IMR-90 (cell line): ENCODE data around the gene ATP13A2. TPM values are rescaled to one million over a fixed set of nuclear protein-coding genes. Genes with fewer than 3 reads are reported as not detected.

Experiments used
- ATAC-seq: fragments of 200-7000 bp; cut with Tn5 transposase; 2 replicates; pipeline ENCODE4 v1.9.1; 2020; ENCODE audit warnings: low read depth, mild to moderate bottlenecking, moderate library complexity
- BruUV-seq: library from RNA; stranded (reverse); fragments of 400-500 nt; replicated peaks from 2 replicates; lab custom pipeline; 2021; lab: Mats Ljungman, UMichigan
- CTCF ChIA-PET: fragments of 300-600 bp; formaldehyde crosslinking; extraction: SDS; loops from one replicate; lab custom pipeline; 2021; ENCODE audit warnings: antibody characterized with exemption; lab: Yijun Ruan, JAX
- POLR2A ChIA-PET: fragments of 300-600 bp; sonication (Branson Sonifier 250); formaldehyde crosslinking; loops from one replicate; lab custom pipeline; 2022; ENCODE audit warnings: antibody characterized with exemption; ENCODE audit not compliant: unreplicated experiment; lab: Charles Lee
- DNase-seq: peaks from one replicate; pipeline ENCODE4 v3.0.0; 2013
- H2AFZ ChIP-seq: replicated peaks from 2 replicates; pipeline ENCODE3; 2013; ENCODE audit warnings: low read length, mild to moderate bottlenecking; ENCODE audit not compliant: poor library complexity
- H2AK5ac ChIP-seq: 2 replicates; pipeline ENCODE4 v1.6.1; 2013; ENCODE audit warnings: low read depth, low read length, inconsistent platforms
- H2AK9ac ChIP-seq: replicated peaks from 2 replicates; pipeline ENCODE3; 2013; ENCODE audit warnings: mild to moderate bottlenecking, low read depth, low read length, moderate library complexity; ENCODE audit not compliant: poor library complexity
- H2BK120ac ChIP-seq: 2 replicates; pipeline ENCODE4 v1.6.1; 2013; ENCODE audit warnings: low read depth, low read length, inconsistent platforms
- H2BK15ac ChIP-seq: 3 replicates; pipeline ENCODE4 v1.6.1; 2013; ENCODE audit warnings: low read depth, low read length, inconsistent platforms
- H2BK20ac ChIP-seq: 2 replicates; pipeline ENCODE4 v1.6.1; 2013; ENCODE audit warnings: low read depth, mild to moderate bottlenecking, inconsistent platforms, low read length, moderate library complexity
- H2BK5ac ChIP-seq: 2 replicates; pipeline ENCODE4 v1.6.1; 2013; ENCODE audit warnings: mild to moderate bottlenecking, low read depth, low read length, inconsistent platforms; ENCODE audit not compliant: poor library complexity, severe bottlenecking
- H3K14ac ChIP-seq: replicated peaks from 2 replicates; pipeline ENCODE4 v1.6.1; 2013; ENCODE audit warnings: low read depth, low read length, inconsistent platforms
- H3K18ac ChIP-seq: 2 replicates; pipeline ENCODE4 v1.6.1; 2013; ENCODE audit warnings: low read depth, low read length, control low read depth
- H3K23ac ChIP-seq: 2 replicates; pipeline ENCODE4 v1.6.1; 2013; ENCODE audit warnings: low read depth, low read length, inconsistent platforms
- H3K27ac ChIP-seq: 2 replicates; pipeline ENCODE4 v1.5.1; 2013; ENCODE audit warnings: mild to moderate bottlenecking, control low read depth, low read length; ENCODE audit not compliant: insufficient read depth
- H3K27me3 ChIP-seq: 2 replicates; pipeline ENCODE4 v1.6.1; 2013; ENCODE audit warnings: low read length; ENCODE audit not compliant: control insufficient read depth, insufficient read depth
- H3K36me3 ChIP-seq: 2 replicates; pipeline ENCODE4 v1.6.1; 2013; ENCODE audit warnings: low read length, mixed read lengths; ENCODE audit not compliant: control insufficient read depth, insufficient read depth
- H3K4ac ChIP-seq: 2 replicates; pipeline ENCODE4 v1.6.1; 2013; ENCODE audit warnings: low read depth, low read length, inconsistent platforms
- H3K4me1 ChIP-seq: 2 replicates; pipeline ENCODE4 v1.6.1; 2013; ENCODE audit warnings: low read length, mixed read lengths; ENCODE audit not compliant: control insufficient read depth, insufficient read depth
- H3K4me2 ChIP-seq: 2 replicates; pipeline ENCODE4 v1.6.1; 2013; ENCODE audit warnings: low read depth, mild to moderate bottlenecking, control low read depth, low read length, moderate library complexity
- H3K4me3 ChIP-seq: 2 replicates; pipeline ENCODE4 v1.5.1; 2013; ENCODE audit warnings: low read depth, mild to moderate bottlenecking, control low read depth, low read length, moderate library complexity; ENCODE audit not compliant: insufficient read depth
- H3K56ac ChIP-seq: 2 replicates; pipeline ENCODE4 v1.6.1; 2013; ENCODE audit warnings: low read length, inconsistent platforms; ENCODE audit not compliant: insufficient read depth; ENCODE audit errors: extremely low read depth
- H3K79me1 ChIP-seq, 2 experiments: 2 replicates each; pipeline ENCODE4 v1.6.1; 2013; ENCODE audit warnings: low read length in 2 of 2, inconsistent platforms in 1 of 2, low read depth in 1 of 2
- H3K9ac ChIP-seq: 2 replicates; pipeline ENCODE4 v1.6.1; 2013; ENCODE audit warnings: low read depth, low read length, control low read depth
- H3K9me1 ChIP-seq: 2 replicates; pipeline ENCODE4 v1.6.1; 2013; ENCODE audit warnings: low read length, inconsistent platforms; ENCODE audit not compliant: insufficient read depth
- H3K9me3 ChIP-seq: 2 replicates; pipeline ENCODE4 v1.6.1; 2013; ENCODE audit warnings: low read length; ENCODE audit not compliant: control insufficient read depth, insufficient read depth
- H4K20me1 ChIP-seq: 2 replicates; pipeline ENCODE4 v1.6.1; 2013; ENCODE audit warnings: low read length, inconsistent platforms; ENCODE audit not compliant: insufficient read depth
- H4K5ac ChIP-seq: 2 replicates; pipeline ENCODE4 v1.6.1; 2013; ENCODE audit warnings: mild to moderate bottlenecking, low read depth, low read length, control low read depth
- H4K8ac ChIP-seq, 2 experiments: 2 replicates each; pipeline ENCODE4 v1.6.1; 2013; ENCODE audit warnings: low read depth in 2 of 2, low read length in 2 of 2, control low read depth in 1 of 2, inconsistent platforms in 1 of 2
- H4K91ac ChIP-seq: 2 replicates; pipeline ENCODE4 v1.6.1; 2013; ENCODE audit warnings: low read depth, low read length, inconsistent platforms; ENCODE audit not compliant: insufficient read depth
- MXI1 ChIP-seq: IDR thresholded peaks from 2 replicates; pipeline ENCODE4 v1.6.1; 2012; ENCODE audit warnings: low read depth, mild to moderate bottlenecking, low read length, moderate library complexity, borderline replicate concordance
- RAD21 ChIP-seq: IDR thresholded peaks from 2 replicates; pipeline ENCODE4 v1.6.1; 2012; ENCODE audit warnings: low read length, improper control_type of control experiment
- SMC3 ChIP-seq: fragments of 150-350 bp; IDR thresholded peaks from 2 replicates; pipeline ENCODE4 v1.6.1; 2016; ENCODE audit warnings: low read depth, mild to moderate bottlenecking, antibody characterized with exemption, low read length, moderate library complexity
- WGBS, 2 experiments: methylation state at CpG; one replicate each; pipeline versions ENCODE4 v1.1.5 to v1.1.7; 2013; ENCODE audit warnings: missing lambda C conversion rate in 2 of 2; ENCODE audit not compliant: insufficient read length in 1 of 2; ENCODE audit errors: extremely low coverage in 2 of 2; 5-methylcytosine and 5-hydroxymethylcytosine counted together
- dilution Hi-C: fragments of 300-500 bp; cut with HindIII; formaldehyde crosslinking; loops from one replicate; pipeline ENCODE4 v1.14.3; 2018; ENCODE audit warnings: low sequenced_read_pairs; ENCODE audit not compliant: unreplicated experiment
- in situ Hi-C: fragments of 300-500 bp; cut with MboI; formaldehyde crosslinking; loops from 3 replicates; pipeline ENCODE4 v1.14.3; 2019; ENCODE audit warnings: low sequenced_read_pairs, inconsistent platforms, mixed read lengths
- intact Hi-C: fragments of 100-400 bp; cut with micrococcal nuclease; formaldehyde crosslinking; loops from 2 replicates; pipeline ENCODE4 v1.10.0; 2022
- polyA plus RNA-seq, 3 experiments: library from polyadenylated mRNA; depleted of rRNA; stranded (reverse); fragments of >200 nt; gene quantifications; 2 replicates each; pipeline ENCODE4 v1.2.3, GENCODE V29; 2012; ENCODE audit warnings: low replicate concordance in 1 of 3
- total RNA-seq: library from RNA; depleted of rRNA; stranded (reverse); fragments of >200 nt; gene quantifications from 2 replicates; pipeline ENCODE4 v1.2.3, GENCODE V29; 2012

Gene ATP13A2
- total and polyA plus RNA-seq, 2 of the 4 experiments (the other 2 are of a cell fraction), result 5.7 to 18.9 TPM

DNA sequence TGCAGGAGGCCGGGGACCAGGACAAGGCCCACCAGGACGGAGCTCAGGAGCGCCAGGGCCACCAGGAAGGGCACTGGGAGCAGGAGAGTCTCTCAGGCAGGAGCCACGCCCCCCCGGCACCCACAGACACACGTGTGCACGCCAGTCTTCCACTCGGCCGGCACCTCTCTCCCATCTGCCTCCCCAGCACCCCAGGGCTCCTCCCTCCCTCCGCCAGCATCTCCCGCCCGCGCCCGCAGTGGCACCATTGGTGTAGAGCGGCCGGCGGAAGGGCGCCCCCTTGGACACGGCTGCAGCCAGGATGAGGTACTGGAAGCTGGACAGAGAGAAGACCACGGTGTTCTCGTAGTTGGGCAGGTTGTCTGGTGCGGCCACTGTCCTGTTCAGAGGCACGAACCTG lies 25.2 kb downstream of the ATP13A2 start:
- H3K56ac ChIP-seq, result no peak overlapping the region
- no peak overlapping the region for H2BK15ac ChIP-seq
- H2BK20ac ChIP-seq, result no peak overlapping the region
- H2BK120ac ChIP-seq, result no peak overlapping the region
- no peak overlapping the region for H2AK9ac ChIP-seq
- H3K4me2 ChIP-seq, result no peak overlapping the region
- no peak overlapping the region for H3K14ac ChIP-seq
- H4K91ac ChIP-seq, result no peak overlapping the region
- H3K9me3 ChIP-seq, result no peaks in the 10 kb centered on the region
- H3K27ac ChIP-seq, result no peak overlapping the region
- CTCF ChIA-PET, result no interaction called here
- H3K9me1 ChIP-seq, result no peaks in the 10 kb centered on the region
- peaks cover 13% of the 10 kb centered on the region for H3K36me3 ChIP-seq
- no peak for ATAC-seq
- DNase-seq, result no peak
- no peak overlapping the region for H3K23ac ChIP-seq
- H2AFZ ChIP-seq, result no peak overlapping the region
- no peaks in the 10 kb centered on the region for H3K27me3 ChIP-seq
- no peak overlapping the region for H3K18ac ChIP-seq
- H4K5ac ChIP-seq, result no peak overlapping the region
- no peaks in the 10 kb centered on the region for H4K20me1 ChIP-seq
- 100% methylated on average over 1 of the region's 23 CpGs; no CpG with 5 or more reads in 1 of the 2 experiments for WGBS, 2 experiments
- in situ Hi-C loops, result no loop called here
- POLR2A ChIA-PET, result no interaction called here
- H3K4me3 ChIP-seq, result no peak overlapping the region
- peaks cover 2% of the 10 kb centered on the region; the same call in 1 of the 2 replicates for H3K4me1 ChIP-seq
- TF ChIP-seq RAD21 (no peak), MXI1 (no peak), SMC3 (no peak)
- BruUV-seq, result no TSS peak
- H2BK5ac ChIP-seq, result no peak overlapping the region
- no peak overlapping the region for H3K9ac ChIP-seq
- intact Hi-C loops, result no loop called here
- H3K79me1 ChIP-seq, result no peaks in the 10 kb centered on the region
- dilution Hi-C loops, result no loop called here
- H3K4ac ChIP-seq, result no peak overlapping the region
- no peak overlapping the region for H4K8ac ChIP-seq
- H2AK5ac ChIP-seq, result no peak overlapping the region
